Heart left ventricle (tissue), 13 donors: ENCODE measurements around the gene CDH26.

Source experiments
- POLR2A ChIP-seq, 2 donors: fragments of 450-650 bp; IDR thresholded peaks; one replicate each; pipeline ENCODE4 v1.6.1; 2017; ENCODE audit warnings: antibody characterized with exemption in 2 of 2, mild to moderate bottlenecking in 2 of 2, moderate library complexity in 2 of 2
- TF ChIP-seq, protein P1 (sequence below), 12 donors: fragments of 200-600 bp; sonication (generic) in 4 of 12; IDR thresholded peaks; one replicate each; pipeline versions ENCODE4 v1.5.0 to v1.8.0; 2018 to 2022; ENCODE audit warnings: antibody characterized with exemption in 12 of 12, mild to moderate bottlenecking in 5 of 12
- donor health status: ischemic (EF 13 %, LVEDD 7.1; RV severe dilation, severe dysfunction).
- donor health status: DM: no; HTN: yes; CAD: no.
- donor health status: DM: no; HTN: no; CAD: no.
- donor health status: ischemic (EF 25% LVEDD 6.9; RV normal size, moderate dysfunction).
- donor health status: ischemic (EF 25% LVEDD 5.7; RV mildly dilated, moderate dysfunction).
- donor health status: ischemic (EF 35%, LVEDD 5.7; RV mildly dilated, moderate dysfunction).
- donor health status: nonischemic (EF 11% LVEDD 7.7; RV severe dilation, severe dysfunction).
- donor health status: DM: yes; HTN: yes; CAD: no.
- donor health status: PGD.
- donor health status: ischemic (EF 29% LVEDD 5.4; RV normal size, mild dysfunction).
- donor health status: nonischemic (EF 23%, LVEDD 6.1; RV moderate dilation, normal function).

DNA sequence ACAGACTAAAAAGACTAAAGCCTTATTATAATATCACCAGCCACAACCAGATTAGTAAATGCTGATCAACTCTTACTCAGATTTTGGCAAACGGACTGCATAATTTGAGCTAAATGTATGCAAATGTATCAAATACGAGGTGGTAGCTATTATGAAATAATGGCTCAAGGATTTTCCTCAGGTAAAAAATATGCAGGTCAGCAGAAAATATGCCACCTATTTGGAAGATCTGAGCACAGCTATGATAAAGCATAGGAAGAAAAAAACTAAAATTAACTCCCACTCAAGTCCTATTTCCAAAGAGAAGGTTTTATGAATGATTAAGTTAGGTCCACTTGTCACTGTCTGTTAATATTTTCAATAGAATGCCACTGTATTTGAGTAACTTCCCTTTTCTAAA is 47.2 kb upstream of the CDH26 start:
- no peak for TF ChIP-seq POLR2A (IDR thresholded peaks at IDR 0.05)
- TF ChIP-seq, protein P1, sequence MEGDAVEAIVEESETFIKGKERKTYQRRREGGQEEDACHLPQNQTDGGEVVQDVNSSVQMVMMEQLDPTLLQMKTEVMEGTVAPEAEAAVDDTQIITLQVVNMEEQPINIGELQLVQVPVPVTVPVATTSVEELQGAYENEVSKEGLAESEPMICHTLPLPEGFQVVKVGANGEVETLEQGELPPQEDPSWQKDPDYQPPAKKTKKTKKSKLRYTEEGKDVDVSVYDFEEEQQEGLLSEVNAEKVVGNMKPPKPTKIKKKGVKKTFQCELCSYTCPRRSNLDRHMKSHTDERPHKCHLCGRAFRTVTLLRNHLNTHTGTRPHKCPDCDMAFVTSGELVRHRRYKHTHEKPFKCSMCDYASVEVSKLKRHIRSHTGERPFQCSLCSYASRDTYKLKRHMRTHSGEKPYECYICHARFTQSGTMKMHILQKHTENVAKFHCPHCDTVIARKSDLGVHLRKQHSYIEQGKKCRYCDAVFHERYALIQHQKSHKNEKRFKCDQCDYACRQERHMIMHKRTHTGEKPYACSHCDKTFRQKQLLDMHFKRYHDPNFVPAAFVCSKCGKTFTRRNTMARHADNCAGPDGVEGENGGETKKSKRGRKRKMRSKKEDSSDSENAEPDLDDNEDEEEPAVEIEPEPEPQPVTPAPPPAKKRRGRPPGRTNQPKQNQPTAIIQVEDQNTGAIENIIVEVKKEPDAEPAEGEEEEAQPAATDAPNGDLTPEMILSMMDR (IDR thresholded peaks at IDR 0.05), result no peak
